Liver (tissue), 9 donors: ENCODE data around the gene XYLT1. TPM values are rescaled to one million over a fixed set of nuclear protein-coding genes. Genes with fewer than 3 reads are reported as not detected.

Source experiments
- DNase-seq: peaks from one replicate; pipeline ENCODE4 v3.0.0-alpha.2; 2017; ENCODE audit warnings: low spot score
- H3K27ac ChIP-seq, 2 donors: one replicate each; pipeline ENCODE4 v1.7.0; 2013; ENCODE audit warnings: inconsistent platforms in 2 of 2, low read length in 2 of 2, control low read depth in 1 of 2, low read depth in 1 of 2, mild to moderate bottlenecking in 1 of 2
- H3K27me3 ChIP-seq, 4 donors: one replicate each; pipeline versions ENCODE4 v1.6.1 to v1.7.0; 2013; ENCODE audit warnings: low read length in 3 of 4, inconsistent platforms in 1 of 4, mild to moderate bottlenecking in 1 of 4, moderate library complexity in 1 of 4; ENCODE audit not compliant: control insufficient read depth in 4 of 4, insufficient read depth in 4 of 4
- H3K36me3 ChIP-seq, 4 donors: one replicate each; pipeline versions ENCODE4 v1.6.1 to v1.7.0; 2013; ENCODE audit warnings: low read length in 3 of 4, mild to moderate bottlenecking in 3 of 4, low read depth in 1 of 4, moderate library complexity in 1 of 4; ENCODE audit not compliant: control insufficient read depth in 4 of 4, insufficient read depth in 3 of 4
- H3K4me1 ChIP-seq, 4 donors: one replicate each; pipeline versions ENCODE4 v1.6.1 to v1.7.0; 2013; ENCODE audit warnings: low read length in 3 of 4, mild to moderate bottlenecking in 3 of 4, moderate library complexity in 1 of 4; ENCODE audit not compliant: control insufficient read depth in 4 of 4, insufficient read depth in 4 of 4
- H3K4me3 ChIP-seq, 3 donors: one replicate each; pipeline versions ENCODE4 v1.6.1 to v1.7.0; 2013; ENCODE audit warnings: low read length in 3 of 3, control low read depth in 1 of 3, low read depth in 1 of 3, mild to moderate bottlenecking in 1 of 3
- H3K9ac ChIP-seq, 2 donors: one replicate each; pipeline ENCODE4 v1.7.0; 2013; ENCODE audit warnings: low read length in 2 of 2, mild to moderate bottlenecking in 2 of 2, moderate library complexity in 2 of 2, control low read depth in 1 of 2, low read depth in 1 of 2
- H3K9me3 ChIP-seq, 4 donors: one replicate each; pipeline versions ENCODE4 v1.6.1 to v1.7.0; 2013; ENCODE audit warnings: low read length in 3 of 4; ENCODE audit not compliant: control insufficient read depth in 4 of 4
- CTCF ChIP-seq: fragments of 150-350 bp; IDR thresholded peaks from 2 replicates; pipeline ENCODE4 v1.5.1; 2017; ENCODE audit warnings: improper control_type of control experiment, low read depth, low read length; ENCODE audit not compliant: missing input control
- EGR1 ChIP-seq, 2 donors: IDR thresholded peaks; 2 replicates each; pipeline ENCODE4 v1.6.1; 2016 to 2018; ENCODE audit warnings: antibody characterized with exemption in 2 of 2, low read depth in 2 of 2
- FOXA1 ChIP-seq: IDR thresholded peaks from 2 replicates; pipeline ENCODE4 v1.6.1; 2016; ENCODE audit warnings: antibody characterized with exemption
- FOXA2 ChIP-seq: IDR thresholded peaks from 2 replicates; pipeline ENCODE4 v1.6.1; 2016; ENCODE audit warnings: antibody characterized with exemption
- GABPA ChIP-seq, 2 donors: IDR thresholded peaks in 1 of 2; conservative IDR thresholded peaks in 1 of 2; 2 replicates each; pipeline ENCODE4 v1.6.1; 2016; ENCODE audit warnings: antibody characterized with exemption in 2 of 2, mild to moderate bottlenecking in 1 of 2, moderate library complexity in 1 of 2
- HNF4A ChIP-seq, 2 donors: conservative IDR thresholded peaks; 2 replicates each; pipeline ENCODE4 v1.6.1; 2016; ENCODE audit warnings: antibody characterized with exemption in 2 of 2, mild to moderate bottlenecking in 2 of 2
- HNF4G ChIP-seq: IDR thresholded peaks from 2 replicates; pipeline ENCODE4 v1.6.1; 2016; ENCODE audit warnings: antibody characterized with exemption
- JUND ChIP-seq, 2 donors: IDR thresholded peaks; 2 replicates each; pipeline ENCODE4 v1.6.1; 2016; ENCODE audit warnings: antibody characterized with exemption in 2 of 2
- MAX ChIP-seq: IDR thresholded peaks from 2 replicates; pipeline ENCODE4 v1.6.1; 2016; ENCODE audit warnings: antibody characterized with exemption
- NR2F2 ChIP-seq: IDR thresholded peaks from 2 replicates; pipeline ENCODE4 v1.6.1; 2016; ENCODE audit warnings: antibody characterized with exemption
- RAD21 ChIP-seq, 2 donors: IDR thresholded peaks; 2 replicates each; pipeline ENCODE4 v1.6.1; 2016; ENCODE audit warnings: antibody characterized with exemption in 2 of 2, mild to moderate bottlenecking in 2 of 2
- REST ChIP-seq: IDR thresholded peaks from 2 replicates; pipeline ENCODE4 v1.6.1; 2016; ENCODE audit warnings: antibody characterized with exemption, mild to moderate bottlenecking
- RXRA ChIP-seq, 2 donors: IDR thresholded peaks; 2 replicates each; pipeline ENCODE4 v1.6.1; 2017 to 2018; ENCODE audit warnings: antibody characterized with exemption in 2 of 2, mild to moderate bottlenecking in 1 of 2
- SP1 ChIP-seq: IDR thresholded peaks from 2 replicates; pipeline ENCODE4 v1.6.1; 2018; ENCODE audit warnings: antibody characterized with exemption, mild to moderate bottlenecking
- TAF1 ChIP-seq: conservative IDR thresholded peaks from 2 replicates; pipeline ENCODE4 v1.6.1; 2016; ENCODE audit warnings: antibody characterized with exemption, mild to moderate bottlenecking
- YY1 ChIP-seq: IDR thresholded peaks from 2 replicates; pipeline ENCODE4 v1.6.1; 2016; ENCODE audit warnings: antibody characterized with exemption, mild to moderate bottlenecking
- WGBS: extraction: QIAGEN DNeasy Blood & Tissue Kit; methylation state at CpG from one replicate; pipeline ENCODE4 v1.1.7; 2013; 5-methylcytosine and 5-hydroxymethylcytosine counted together
- polyA plus RNA-seq, 2 donors: library from polyadenylated mRNA; stranded (reverse) in 1 of 2; unstranded in 1 of 2; fragments of 200-250 nt in 1 of 2; fragments of >200 nt in 1 of 2; fragmentation: Nextera tagmentation in 1 of 2; extraction: Ambion mirVana in 1 of 2; gene quantifications; one replicate each; pipeline versions ENCODE4 v1.2.1 to v1.2.3, GENCODE V29; 2013 to 2015
- total RNA-seq, 2 donors: library from RNA; depleted of rRNA; stranded (reverse); fragments of >200 nt; gene quantifications; one replicate each; pipeline ENCODE4 v1.2.3, GENCODE V29; 2014
- TF ChIP-seq, protein P1 (sequence below): IDR thresholded peaks from 2 replicates; pipeline ENCODE4 v1.6.1; 2016; ENCODE audit warnings: antibody characterized with exemption
- TF ChIP-seq, protein P2 (sequence below): IDR thresholded peaks from 2 replicates; pipeline ENCODE4 v1.6.1; 2016; ENCODE audit warnings: antibody characterized with exemption
- donor health status: healthy.
- donor health status: healthy.
- donor health status: healthy.
- donor health status: healthy.
- donor health status: healthy.

XYLT1 gene
- total and polyA plus RNA-seq, 4 donors = 0.25 to 2.3 (median 0.53) TPM

DNA sequence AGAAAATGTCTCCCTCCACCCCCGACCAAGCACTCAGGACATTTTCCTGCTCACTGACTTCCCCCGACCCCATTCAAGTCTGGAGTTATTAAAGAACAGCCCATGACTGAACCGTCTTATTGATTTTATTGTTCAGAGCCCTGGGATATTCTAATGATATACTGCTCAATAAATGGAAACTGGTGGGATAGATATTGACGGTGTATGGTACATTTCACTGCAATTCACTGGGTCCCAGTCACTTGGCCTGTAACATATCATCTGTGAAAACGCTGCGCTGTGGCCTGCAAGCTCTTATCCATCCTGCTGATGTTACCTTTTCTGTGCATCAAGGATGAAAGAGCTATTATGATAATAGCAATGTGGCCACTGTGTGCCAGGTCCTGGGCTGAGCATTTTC lies 258.2 kb downstream of the XYLT1 start:
- WGBS = 70% methylated on average over 6 of the region's 6 CpGs
- TF ChIP-seq HNF4G = no peak
- no peak for TF ChIP-seq RAD21 (IDR thresholded peaks at IDR 0.05)
- TF ChIP-seq GABPA (IDR thresholded peaks at IDR 0.05 in 1 of 2, conservative IDR thresholded peaks at IDR 0.05 in 1 of 2) = no peak
- no peak for TF ChIP-seq EGR1 (IDR thresholded peaks at IDR 0.05; ENCODE audit: low read depth in 2 of 2)
- no peak for TF ChIP-seq TAF1
- no peak for TF ChIP-seq FOXA2
- TF ChIP-seq JUND (IDR thresholded peaks at IDR 0.05) = no peak

DNA sequence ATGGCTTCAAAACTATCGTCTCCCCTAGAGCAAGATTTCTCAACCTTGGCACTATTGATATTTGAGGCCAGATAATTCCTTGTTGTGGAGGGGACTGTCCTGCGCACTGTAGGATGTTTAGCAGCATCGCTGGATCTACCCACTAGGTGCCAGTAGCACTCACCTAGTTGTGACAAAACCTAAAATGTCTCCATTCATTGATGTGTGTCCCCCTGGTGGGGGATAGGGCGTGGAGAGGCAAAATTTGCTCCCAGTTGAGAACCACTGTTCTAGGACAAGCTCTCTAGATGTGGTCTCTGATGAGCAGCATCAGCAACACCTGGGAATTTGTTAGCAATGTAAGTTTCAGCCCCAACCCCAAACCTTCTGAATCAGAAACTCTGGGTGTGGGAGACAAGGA lies 259.0 kb downstream of the XYLT1 start:
- Histone ChIP-seq H3K27me3 (peaks cover 0 to 4% (median 0%) of the 10 kb centered on the region in 4 donors), H3K27ac (no peak overlapping the region), H3K9me3 (peaks cover 0 to 5% (median 2%) of the 10 kb centered on the region in 4 donors), H3K9ac (no peak overlapping the region), H3K4me3 (no peak overlapping the region), H3K36me3 (no peaks in the 10 kb centered on the region), H3K4me1 (no peaks in the 10 kb centered on the region)
- TF ChIP-seq RAD21 (IDR thresholded peaks at IDR 0.05) (peak in 1 of 2 donors; percentile 24), EGR1 (IDR thresholded peaks at IDR 0.05; ENCODE audit: low read depth in 2 of 2) (no peak)
- WGBS = 54% methylated on average over 4 of the region's 4 CpGs
- DNase-seq = no peak

More for the DNA sequence above, 258.2 kb downstream of the XYLT1 start:
- H3K27me3 ChIP-seq = peaks cover 0 to 4% (median 0%) of the 10 kb centered on the region in 4 donors
- no peaks in the 10 kb centered on the region for H3K4me1 ChIP-seq
- no peaks in the 10 kb centered on the region for H3K36me3 ChIP-seq
- no peak for DNase-seq
- no peak overlapping the region for H3K9ac ChIP-seq
- H3K9me3 ChIP-seq = peaks cover 0 to 5% (median 2%) of the 10 kb centered on the region in 4 donors
- no peak overlapping the region for H3K27ac ChIP-seq
- H3K4me3 ChIP-seq = no peak overlapping the region

DNA sequence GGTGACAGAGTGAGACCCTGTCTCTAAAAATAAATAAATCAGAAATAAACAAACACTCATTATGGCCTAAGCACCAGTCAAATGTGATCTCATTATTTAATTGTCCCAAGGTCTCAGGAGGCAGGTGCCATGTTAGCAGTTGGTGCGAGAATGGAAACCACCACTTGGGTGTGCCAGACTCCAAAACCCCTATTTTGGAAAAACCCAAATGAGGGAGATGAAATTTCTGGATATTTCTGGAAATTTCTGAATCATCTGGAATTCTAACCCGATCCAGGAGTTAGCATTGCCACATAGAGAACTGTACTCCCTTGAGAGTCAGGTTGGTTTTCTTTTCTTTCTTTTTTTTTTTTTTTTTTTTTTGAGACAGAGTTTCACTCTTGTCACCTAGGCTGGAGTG lies 264.0 kb downstream of the XYLT1 start:
- Histone ChIP-seq H3K36me3 (no peaks in the 10 kb centered on the region), H3K27ac (no peak overlapping the region), H3K9ac (no peak overlapping the region), H3K4me1 (no peaks in the 10 kb centered on the region), H3K27me3 (peaks cover 0 to 2% (median 0%) of the 10 kb centered on the region in 4 donors), H3K9me3 (no peaks in the 10 kb centered on the region), H3K4me3 (no peak overlapping the region)
- WGBS = 90% methylated on average over 2 of the region's 2 CpGs
- TF ChIP-seq RAD21 (IDR thresholded peaks at IDR 0.05) (no peak), MAX (no peak), HNF4A (conservative IDR thresholded peaks at IDR 0.05) (no peak), RXRA (IDR thresholded peaks at IDR 0.05) (no peak), TAF1 (no peak), JUND (IDR thresholded peaks at IDR 0.05) (no peak), HNF4G (no peak), SP1 (no peak), EGR1 (IDR thresholded peaks at IDR 0.05; ENCODE audit: low read depth in 2 of 2) (no peak), FOXA2 (no peak), GABPA (IDR thresholded peaks at IDR 0.05 in 1 of 2, conservative IDR thresholded peaks at IDR 0.05 in 1 of 2) (no peak), REST (no peak), NR2F2 (no peak), FOXA1 (no peak), YY1 (no peak), CTCF (no peak)
- TF ChIP-seq, protein P1, sequence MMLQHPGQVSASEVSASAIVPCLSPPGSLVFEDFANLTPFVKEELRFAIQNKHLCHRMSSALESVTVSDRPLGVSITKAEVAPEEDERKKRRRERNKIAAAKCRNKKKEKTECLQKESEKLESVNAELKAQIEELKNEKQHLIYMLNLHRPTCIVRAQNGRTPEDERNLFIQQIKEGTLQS = no peak
- TF ChIP-seq, protein P2, sequence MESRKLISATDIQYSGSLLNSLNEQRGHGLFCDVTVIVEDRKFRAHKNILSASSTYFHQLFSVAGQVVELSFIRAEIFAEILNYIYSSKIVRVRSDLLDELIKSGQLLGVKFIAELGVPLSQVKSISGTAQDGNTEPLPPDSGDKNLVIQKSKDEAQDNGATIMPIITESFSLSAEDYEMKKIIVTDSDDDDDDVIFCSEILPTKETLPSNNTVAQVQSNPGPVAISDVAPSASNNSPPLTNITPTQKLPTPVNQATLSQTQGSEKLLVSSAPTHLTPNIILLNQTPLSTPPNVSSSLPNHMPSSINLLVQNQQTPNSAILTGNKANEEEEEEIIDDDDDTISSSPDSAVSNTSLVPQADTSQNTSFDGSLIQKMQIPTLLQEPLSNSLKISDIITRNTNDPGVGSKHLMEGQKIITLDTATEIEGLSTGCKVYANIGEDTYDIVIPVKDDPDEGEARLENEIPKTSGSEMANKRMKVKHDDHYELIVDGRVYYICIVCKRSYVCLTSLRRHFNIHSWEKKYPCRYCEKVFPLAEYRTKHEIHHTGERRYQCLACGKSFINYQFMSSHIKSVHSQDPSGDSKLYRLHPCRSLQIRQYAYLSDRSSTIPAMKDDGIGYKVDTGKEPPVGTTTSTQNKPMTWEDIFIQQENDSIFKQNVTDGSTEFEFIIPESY = no peak
- DNase-seq = no peak
